Smooth muscle cell (in vitro differentiated cells): Measurements from ENCODE around the gene BCHE. TPM values are rescaled to one million over a fixed set of nuclear protein-coding genes. Genes with fewer than 3 reads are reported as not detected.

Experiments
- DNase-seq: peaks from one replicate; lab custom pipeline; 2025; ENCODE audit not compliant: unreplicated experiment; lab: John Stamatoyannopoulos, UW
- H2AFZ ChIP-seq: fragments of 200-600 bp; sonication (generic); 2 replicates; pipeline ENCODE4 v1.6.0; 2016; ENCODE audit warnings: antibody characterized with exemption, low read depth, mild to moderate bottlenecking
- H3F3A ChIP-seq: fragments of 200-600 bp; sonication (generic); 2 replicates; pipeline ENCODE4 v1.6.0; 2017; ENCODE audit warnings: antibody characterized with exemption, low read depth
- H3K27ac ChIP-seq: fragments of 200-600 bp; sonication (generic); 2 replicates; pipeline ENCODE4 v1.5.1; 2016; ENCODE audit warnings: low read depth, mild to moderate bottlenecking
- H3K27me3 ChIP-seq: fragments of 200-600 bp; sonication (generic); 2 replicates; pipeline ENCODE4 v1.6.1; 2016; ENCODE audit warnings: low read depth, mild to moderate bottlenecking
- H3K36me3 ChIP-seq: fragments of 200-600 bp; sonication (generic); 2 replicates; pipeline ENCODE4 v1.5.1; 2016; ENCODE audit warnings: low read depth
- H3K4me1 ChIP-seq: fragments of 200-600 bp; sonication (generic); 2 replicates; pipeline ENCODE4 v1.5.1; 2016; ENCODE audit warnings: low read depth
- H3K4me2 ChIP-seq: fragments of 200-600 bp; sonication (generic); 2 replicates; pipeline ENCODE4 v1.6.0; 2016; ENCODE audit warnings: mild to moderate bottlenecking
- H3K4me3 ChIP-seq: fragments of 200-600 bp; sonication (generic); 2 replicates; pipeline ENCODE4 v1.5.1; 2016; ENCODE audit warnings: mild to moderate bottlenecking
- H3K79me2 ChIP-seq: fragments of 200-600 bp; sonication (generic); 2 replicates; pipeline ENCODE4 v1.6.0; 2016; ENCODE audit warnings: low read depth, mild to moderate bottlenecking
- H3K9ac ChIP-seq: fragments of 200-600 bp; sonication (generic); 2 replicates; pipeline ENCODE4 v1.6.0; 2016; ENCODE audit warnings: low read depth
- H3K9me3 ChIP-seq: fragments of 200-600 bp; sonication (generic); replicated peaks from 2 replicates; pipeline ENCODE4 v1.5.1; 2016; ENCODE audit warnings: low read depth
- H4K20me1 ChIP-seq: fragments of 200-600 bp; sonication (generic); 2 replicates; pipeline ENCODE4 v1.6.0; 2016; ENCODE audit warnings: low read depth
- CTCF ChIP-seq: fragments of 200-600 bp; sonication (generic); IDR thresholded peaks from 2 replicates; pipeline ENCODE4 v1.5.1; 2017; ENCODE audit warnings: borderline replicate concordance, mild to moderate bottlenecking, antibody characterized with exemption; ENCODE audit not compliant: insufficient read depth, poor library complexity, severe bottlenecking
- WGBS: methylation state at CpG from one replicate; pipeline ENCODE4 v1.1.7; 2016; ENCODE audit warnings: low lambda C conversion rate; 5-methylcytosine and 5-hydroxymethylcytosine counted together
- polyA plus RNA-seq: library from polyadenylated mRNA; unstranded; fragments of >200 nt; fragmentation: Nextera tagmentation; extraction: Ambion mirVana; gene quantifications from 2 replicates; pipeline ENCODE4 v1.2.1, GENCODE V29; 2016
- total RNA-seq: library from RNA; depleted of rRNA; stranded (reverse); fragments of >200 nt; gene quantifications from 2 replicates; pipeline ENCODE4 v1.2.3, GENCODE V29; 2014

BCHE gene
- total and polyA plus RNA-seq, 2 experiments from 2014 or later: 0.22 TPM; not detected in 1

- H4K20me1 ChIP-seq: no peaks in the 10 kb centered on the region
- no peak for TF ChIP-seq CTCF
- no peak overlapping the region for H3K4me2 ChIP-seq
Observed at GRCh38 chr3:165748094-165748493, 89.1 kb downstream of the BCHE start.

GRCh38 chr3:165746874-165747273 is 90.3 kb downstream of the BCHE start:
- Histone ChIP-seq H3K36me3 (no peaks in the 10 kb centered on the region), H3K4me2 (no peak overlapping the region), H4K20me1 (no peaks in the 10 kb centered on the region), H3K27ac (no peak overlapping the region), H3K27me3 (no peaks in the 10 kb centered on the region), H2AFZ (no peak overlapping the region), H3K4me1 (no peaks in the 10 kb centered on the region), H3K9ac (no peak overlapping the region), H3F3A (no peaks in the 10 kb centered on the region), H3K79me2 (no peaks in the 10 kb centered on the region), H3K9me3 (no peaks in the 10 kb centered on the region), H3K4me3 (no peak overlapping the region)
- WGBS: 34% methylated on average over 2 of the region's 2 CpGs
- no peak for TF ChIP-seq CTCF
- no peak for DNase-seq

More at GRCh38 chr3:165748094-165748493, 89.1 kb downstream of the BCHE start:
- H3K27me3 ChIP-seq: no peaks in the 10 kb centered on the region
- H3F3A ChIP-seq: no peaks in the 10 kb centered on the region
- H3K4me1 ChIP-seq: no peaks in the 10 kb centered on the region
- DNase-seq: no peak
- no peak overlapping the region for H3K4me3 ChIP-seq
- H2AFZ ChIP-seq: no peak overlapping the region
- no peaks in the 10 kb centered on the region for H3K36me3 ChIP-seq
- WGBS: 95% methylated on average over 2 of the region's 2 CpGs
- no peaks in the 10 kb centered on the region for H3K9me3 ChIP-seq
- H3K79me2 ChIP-seq: no peaks in the 10 kb centered on the region
- H3K27ac ChIP-seq: no peak overlapping the region
- no peak overlapping the region for H3K9ac ChIP-seq

DNA sequence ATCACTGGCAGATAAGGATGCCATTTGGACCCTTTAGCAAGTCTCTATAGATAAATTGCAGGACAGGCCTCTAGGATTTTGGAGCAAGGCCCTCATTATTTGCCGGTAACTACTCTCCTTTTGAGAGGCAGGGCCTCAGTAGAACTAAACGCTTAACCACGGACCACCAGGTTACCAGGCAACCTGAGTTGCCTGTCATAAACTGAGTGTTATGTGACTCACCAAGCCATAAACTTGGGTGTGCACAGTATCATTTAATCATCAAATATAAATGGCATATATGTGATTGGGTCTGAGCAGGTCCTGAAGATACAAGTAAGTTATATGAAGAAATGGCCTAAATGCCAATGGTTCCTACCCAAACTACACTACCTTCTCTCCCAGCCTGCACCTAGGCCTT is 93.2 kb downstream of the BCHE start:
- no peak for DNase-seq
- H4K20me1 ChIP-seq: no peaks in the 10 kb centered on the region
- TF ChIP-seq CTCF: no peak
- H3K4me1 ChIP-seq: no peaks in the 10 kb centered on the region
- no peaks in the 10 kb centered on the region for H3K9me3 ChIP-seq
- no peak overlapping the region for H3K9ac ChIP-seq
- no peaks in the 10 kb centered on the region for H3F3A ChIP-seq
- H3K79me2 ChIP-seq: no peaks in the 10 kb centered on the region
- no peak overlapping the region for H3K27ac ChIP-seq
- H3K36me3 ChIP-seq: no peaks in the 10 kb centered on the region
- H3K4me2 ChIP-seq: no peak overlapping the region
- no peak overlapping the region for H2AFZ ChIP-seq
- 84% methylated on average over 3 of the region's 3 CpGs for WGBS
- H3K4me3 ChIP-seq: no peak overlapping the region
- no peaks in the 10 kb centered on the region for H3K27me3 ChIP-seq

GRCh38 chr3:165742351-165742750 is 94.9 kb downstream of the BCHE start:
- no peaks in the 10 kb centered on the region for H3K79me2 ChIP-seq
- no peak for DNase-seq

More at GRCh38 chr3:165742351-165742750, 94.9 kb downstream of the BCHE start:
- no peak overlapping the region for H3K9ac ChIP-seq
- no peaks in the 10 kb centered on the region for H3K9me3 ChIP-seq
- H3K4me2 ChIP-seq: no peak overlapping the region
- no peak for TF ChIP-seq CTCF
- H4K20me1 ChIP-seq: no peaks in the 10 kb centered on the region
- H2AFZ ChIP-seq: no peak overlapping the region
- no peak overlapping the region for H3K27ac ChIP-seq
- no peaks in the 10 kb centered on the region for H3K27me3 ChIP-seq
- H3K4me3 ChIP-seq: no peak overlapping the region
- no peaks in the 10 kb centered on the region for H3K4me1 ChIP-seq
- H3F3A ChIP-seq: no peaks in the 10 kb centered on the region
- no peaks in the 10 kb centered on the region for H3K36me3 ChIP-seq
